GM21528 (cell line): ENCODE data around the gene A1BG.
"Not testable (repeated sequence)": the region's sequence is repeated elsewhere in the genome, so short reads cannot be mapped to it uniquely, and the experiment has no call there.

Experiments used
- ATAC-seq: cut with Tn5 transposase; IDR thresholded peaks from one replicate; pipeline ENCODE4 v1.9.1; 2021; ENCODE audit warnings: mild to moderate bottlenecking, moderate library complexity; ENCODE audit not compliant: unreplicated experiment, low FRiP score

The A1BG gene

GRCh38 chr19:58386576-58387337 is 33.5 kb upstream of the A1BG start, which contains the start of gene RPS5:
Gene RPS5, plus strand, starts transcription at chr19:58387269. Its CDS starts 869 bp downstream, at chr19:58388138.
- peak; percentile 64 for ATAC-seq

GRCh38 chr19:58385891-58386575 is 32.7 kb upstream of the A1BG start:
- peak; percentile 15 for ATAC-seq

- ATAC-seq, result no peak
Measured at GRCh38 chr19:58385313-58385890, 32.1 kb upstream of the A1BG start.

DNA sequence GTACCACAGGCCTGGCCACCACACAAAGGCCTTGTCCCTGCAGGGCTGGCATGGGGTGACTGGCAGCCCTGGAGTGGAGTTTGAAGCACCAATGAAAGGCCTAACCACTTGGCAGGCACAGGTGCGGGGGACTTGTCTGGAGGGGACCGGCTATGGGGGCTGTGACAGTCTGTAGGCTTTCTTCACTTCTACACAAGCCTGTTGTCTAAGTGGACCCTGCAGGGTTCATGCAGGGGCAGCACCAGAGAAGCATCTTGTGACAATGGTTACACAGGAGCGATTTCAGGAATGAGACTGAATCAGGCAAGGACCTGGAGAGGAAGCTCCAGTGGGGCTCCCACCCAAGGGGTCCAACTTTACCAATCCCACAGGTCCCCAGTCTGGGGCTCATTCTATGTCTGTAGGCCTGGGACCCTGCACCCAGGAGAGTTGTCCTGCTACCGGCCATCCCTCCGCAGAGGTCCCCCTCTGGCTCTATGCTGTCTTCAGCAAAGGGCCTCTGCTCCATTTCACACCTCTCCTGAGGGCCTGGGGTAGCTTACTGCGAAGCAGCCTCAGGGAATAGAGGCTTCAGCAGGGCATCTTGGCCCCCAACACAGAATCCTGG is 29.8 kb upstream of the A1BG start:
- ATAC-seq, result no peak

DNA sequence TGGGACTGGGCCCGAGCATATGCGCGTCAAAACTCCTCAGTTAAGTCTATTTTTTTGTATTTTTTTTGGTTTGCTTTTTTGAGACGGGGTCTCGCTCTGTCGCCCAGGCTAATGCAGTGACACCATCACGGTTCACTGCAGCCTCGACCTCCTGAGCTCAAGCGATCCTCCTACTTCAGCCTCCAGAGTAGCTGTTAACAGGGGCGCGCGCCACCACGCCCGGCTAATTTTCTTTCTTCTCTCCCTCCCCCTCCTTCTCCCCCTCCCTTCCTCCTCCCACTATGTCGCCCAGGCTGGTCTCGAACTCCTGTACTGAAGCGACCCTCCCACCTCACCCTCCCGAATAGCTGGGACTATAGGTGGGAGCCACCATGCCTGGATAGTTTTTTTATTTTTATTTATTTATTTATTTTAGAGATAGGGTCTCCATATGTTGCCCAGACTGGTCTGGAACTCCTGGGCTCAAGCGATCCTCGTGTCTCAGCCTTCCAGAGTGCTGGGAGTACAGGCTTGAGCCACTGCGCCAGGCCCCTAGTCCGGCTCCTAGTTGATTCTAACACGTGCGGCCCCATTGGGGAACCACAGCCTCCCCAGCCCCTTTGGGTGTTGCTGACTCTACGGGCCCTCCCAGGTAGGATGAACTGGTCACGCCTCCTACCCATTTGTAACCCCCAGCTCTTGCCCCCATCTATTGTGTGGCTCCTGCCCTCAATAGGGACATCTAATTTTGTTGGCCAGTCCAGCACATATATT is 28.3 kb upstream of the A1BG start:
- ATAC-seq, result no peak

GRCh38 chr19:58380662-58381459 is 27.6 kb upstream of the A1BG start, which contains the start of gene ZNF837:
Gene ZNF837, minus strand, starts transcription at chr19:58381030. Its CDS starts 11,698 bp downstream, at chr19:58369332.
- ATAC-seq, result peak; percentile 77

GRCh38 chr19:58380037-58380661 is 26.9 kb upstream of the A1BG start:
- peak; percentile 0 for ATAC-seq

- no peak for ATAC-seq
Measured at GRCh38 chr19:58379246-58379645, 26.0 kb upstream of the A1BG start.

GRCh38 chr19:58376724-58377123 is 23.4 kb upstream of the A1BG start:
- ATAC-seq, result not testable (repeated sequence)

- no peak for ATAC-seq
Measured at GRCh38 chr19:58374200-58374599, 20.9 kb upstream of the A1BG start.

GRCh38 chr19:58372311-58373133 is 19.2 kb upstream of the A1BG start:
- no peak for ATAC-seq

DNA sequence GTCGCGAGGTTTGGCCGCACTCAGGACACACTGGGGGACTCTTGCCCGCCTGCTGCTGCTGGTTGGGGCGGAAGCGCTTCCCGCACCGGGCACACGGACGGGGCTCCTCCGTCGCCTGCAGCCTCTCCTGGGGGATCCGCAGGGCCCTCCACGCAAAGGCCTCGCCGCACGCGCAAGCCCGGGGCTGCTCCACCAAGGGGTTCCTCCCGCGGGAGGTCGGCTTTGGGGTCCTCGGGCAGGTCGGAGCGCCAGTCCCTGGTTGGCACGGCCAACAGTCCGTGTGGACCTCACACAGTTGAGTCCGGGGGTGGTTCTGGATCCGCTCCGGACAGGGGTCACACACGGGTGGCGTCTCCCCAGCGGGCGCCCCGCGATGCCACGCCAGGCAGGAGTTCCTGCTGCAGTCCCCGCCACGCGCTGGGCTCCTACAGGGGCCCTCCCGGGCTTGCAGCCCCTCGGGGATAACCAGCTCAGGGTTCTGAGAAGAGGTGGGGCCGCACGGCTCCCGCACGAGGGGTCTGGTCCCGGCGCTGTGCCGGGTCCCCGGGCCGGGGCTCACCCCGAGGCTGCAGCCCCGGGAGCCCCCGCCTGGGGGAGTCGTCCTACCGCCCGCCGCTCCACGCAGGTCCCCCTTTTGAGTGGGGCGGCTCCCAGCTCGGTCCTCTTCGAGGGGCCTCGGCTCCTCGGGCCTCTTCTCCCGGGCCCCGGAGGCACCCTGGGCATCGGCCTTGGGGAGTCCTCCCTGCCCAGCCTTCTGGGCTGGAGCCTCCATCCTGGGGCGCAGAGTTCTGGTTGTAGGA is 15.5 kb upstream of the A1BG start:
- no peak for ATAC-seq

DNA sequence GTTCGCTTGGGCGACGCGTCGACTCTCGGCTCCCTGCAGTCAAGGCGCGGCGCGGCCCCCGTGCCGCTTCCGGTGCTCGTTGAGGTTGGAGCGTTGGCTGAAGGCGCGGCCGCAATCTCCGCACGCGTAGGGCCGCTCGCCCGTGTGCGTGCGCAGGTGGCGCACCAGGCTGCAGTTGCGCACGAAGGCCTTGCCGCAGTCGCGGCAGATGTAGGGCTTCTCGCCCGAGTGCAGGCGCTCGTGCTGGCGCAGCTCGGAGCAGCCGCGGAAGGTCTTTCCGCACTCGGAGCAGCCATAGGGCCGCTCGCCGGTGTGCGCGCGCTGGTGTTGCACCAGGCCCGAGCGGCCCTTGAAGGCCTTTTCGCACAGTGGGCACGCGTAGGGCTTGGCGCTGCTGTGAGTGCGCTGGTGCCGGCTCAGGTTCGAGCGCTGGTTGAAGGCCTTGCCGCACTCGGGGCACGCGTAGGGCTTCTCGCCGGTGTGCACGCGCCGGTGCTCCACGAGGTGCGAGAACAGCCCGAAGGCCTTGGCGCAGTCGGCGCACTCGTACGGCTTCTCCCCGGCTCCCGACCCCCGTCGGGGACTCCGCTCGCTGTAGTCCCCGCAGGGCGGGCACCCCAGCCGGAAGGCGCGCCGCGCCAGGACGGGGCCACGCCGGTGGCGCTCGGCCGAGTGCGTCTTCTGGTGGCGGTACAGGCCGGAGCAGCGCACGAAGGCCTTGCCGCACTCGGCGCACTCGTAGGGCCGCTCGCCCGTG is 14.6 kb upstream of the A1BG start:
- no peak for ATAC-seq

GRCh38 chr19:58366585-58367430 is 13.5 kb upstream of the A1BG start:
- no peak for ATAC-seq

DNA sequence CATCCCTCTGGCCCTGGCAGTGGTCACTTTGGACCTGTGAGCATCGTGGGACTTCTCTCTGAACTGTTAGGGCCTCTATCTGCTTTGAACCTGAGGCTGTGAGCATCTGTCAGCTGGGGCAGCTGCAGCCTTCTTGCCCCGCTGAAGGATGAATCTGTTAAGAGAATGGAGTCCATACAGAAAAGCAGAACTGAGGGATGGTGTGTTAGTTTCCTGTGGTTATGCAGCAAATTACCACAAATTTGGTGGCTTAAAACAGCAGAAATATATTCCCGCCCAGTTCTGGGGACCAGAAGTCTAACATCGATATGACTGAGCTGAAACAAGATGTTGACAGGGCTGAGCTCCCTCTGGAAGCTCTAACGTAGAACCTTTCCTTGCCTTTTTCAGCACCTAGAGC is 10.9 kb upstream of the A1BG start:
- no peak for ATAC-seq
